Lower leg skin (tissue), 4 donors: Measurements from ENCODE around the gene CABP7. TPM values are rescaled to one million over a fixed set of nuclear protein-coding genes. Genes with fewer than 3 reads are reported as not detected.

Experiments
- DNase-seq, 2 donors: peaks; one replicate each; pipeline ENCODE4 v3.0.0-alpha.2; 2019; ENCODE audit warnings: low spot score in 2 of 2
- H3K4me3 ChIP-seq: fragments of 200-600 bp; sonication (generic); 2 replicates; pipeline ENCODE4 v1.5.1; 2017; ENCODE audit warnings: mild to moderate bottlenecking, low read depth; ENCODE audit not compliant: poor library complexity, severe bottlenecking
- CTCF ChIP-seq, 3 donors: fragments of 450-650 bp; IDR thresholded peaks; one replicate each; pipeline ENCODE4 v1.5.1; 2016; ENCODE audit warnings: antibody characterized with exemption in 3 of 3, mild to moderate bottlenecking in 3 of 3, moderate library complexity in 2 of 3
- POLR2A ChIP-seq, 2 donors: fragments of 450-650 bp; IDR thresholded peaks; one replicate each; pipeline ENCODE4 v1.6.1; 2016 to 2017; ENCODE audit warnings: antibody characterized with exemption in 2 of 2, mild to moderate bottlenecking in 1 of 2, moderate library complexity in 1 of 2
- WGBS, 2 donors: methylation state at CpG; one replicate each; pipeline ENCODE4 v1.1.5; 2018; 5-methylcytosine and 5-hydroxymethylcytosine counted together
- intact Hi-C: fragments of 100-400 bp; cut with DNase I; formaldehyde crosslinking; loops from one replicate; pipeline ENCODE4 v1.15.0; 2023; ENCODE audit warnings: low total_unique reads
- total RNA-seq, 4 donors: library from RNA; depleted of rRNA; stranded (reverse); fragments of >200 nt; gene quantifications; one replicate each; pipeline ENCODE4 v1.1.0, GENCODE V29; 2016

Gene CABP7
- total RNA-seq, 4 donors from 2014 or later, result not detected

GRCh38 chr22:29683536-29683935, 36.3 kb upstream of the CABP7 start:
- no peak for DNase-seq
- 91 to 93% methylated on average over 4 of the region's 4 CpGs for WGBS, 2 donors
- intact Hi-C loops, result no loop called here
- TF ChIP-seq CTCF (IDR thresholded peaks at IDR 0.05), result no peak
- no peak for TF ChIP-seq POLR2A (IDR thresholded peaks at IDR 0.05)
- H3K4me3 ChIP-seq, result no peak overlapping the region

GRCh38 chr22:29684244-29684643, 35.6 kb upstream of the CABP7 start:
- TF ChIP-seq POLR2A (IDR thresholded peaks at IDR 0.05) (no peak), CTCF (IDR thresholded peaks at IDR 0.05) (no peak)
- WGBS, 2 donors, result 93 to 100% methylated on average over 4 of the region's 4 CpGs
- intact Hi-C loops, result no loop called here
- DNase-seq, result no peak
- no peak overlapping the region for H3K4me3 ChIP-seq

- TF ChIP-seq POLR2A (IDR thresholded peaks at IDR 0.05) (no peak), CTCF (IDR thresholded peaks at IDR 0.05) (no peak)
- 87 to 90% methylated on average over 5 of the region's 5 CpGs for WGBS, 2 donors
- DNase-seq, result no peak
- intact Hi-C loops, result no loop called here
- no peak overlapping the region for H3K4me3 ChIP-seq
Measured at GRCh38 chr22:29689206-29689879, 30.5 kb upstream of the CABP7 start.

GRCh38 chr22:29689880-29690213, 30.0 kb upstream of the CABP7 start:
- no peak for DNase-seq
- no peak overlapping the region for H3K4me3 ChIP-seq
- intact Hi-C loops, result no loop called here
- TF ChIP-seq CTCF (IDR thresholded peaks at IDR 0.05) (no peak), POLR2A (IDR thresholded peaks at IDR 0.05) (no peak)
- 43 to 58% methylated on average over 6 to 8 of the region's 8 CpGs for WGBS, 2 donors

GRCh38 chr22:29690476-29690875, 29.3 kb upstream of the CABP7 start:
- intact Hi-C loops, result no loop called here
- TF ChIP-seq CTCF (IDR thresholded peaks at IDR 0.05), result no peak
- TF ChIP-seq POLR2A (IDR thresholded peaks at IDR 0.05), result no peak
- no peak overlapping the region for H3K4me3 ChIP-seq
- 47 to 48% methylated on average over 9 of the region's 9 CpGs for WGBS, 2 donors
- no peak for DNase-seq
